Spleen (tissue), 11 donors: ENCODE data around the gene MMP17. TPM values are rescaled to one million over a fixed set of nuclear protein-coding genes. Genes with fewer than 3 reads are reported as not detected.

ENCODE experiments used
- DNase-seq: peaks from one replicate; pipeline ENCODE4 v3.0.0-alpha.2; 2020
- H3K27ac ChIP-seq, 8 donors: fragments of 200-600 bp; sonication (generic) in 7 of 8; 1 replicate in 4 of 8; 2 replicates in 4 of 8; pipeline versions ENCODE4 v1.5.0 to v1.8.0; 2016 to 2021; ENCODE audit warnings: inconsistent platforms in 4 of 8, mild to moderate bottlenecking in 4 of 8, moderate library complexity in 1 of 8
- H3K27me3 ChIP-seq, 7 donors: fragments of 200-600 bp; sonication (generic) in 6 of 7; replicated peaks in 1 of 7; 1 replicate in 4 of 7; 2 replicates in 3 of 7; pipeline versions ENCODE4 v1.5.0 to v1.8.0; 2016 to 2021; ENCODE audit warnings: inconsistent platforms in 3 of 7, mild to moderate bottlenecking in 1 of 7
- H3K36me3 ChIP-seq, 6 donors: fragments of 200-600 bp; sonication (generic) in 5 of 6; 1 replicate in 4 of 6; 2 replicates in 2 of 6; pipeline versions ENCODE4 v1.5.0 to v1.8.0; 2016 to 2021; ENCODE audit warnings: inconsistent platforms in 2 of 6
- H3K4me1 ChIP-seq, 6 donors: fragments of 200-600 bp; sonication (generic) in 5 of 6; 1 replicate in 3 of 6; 2 replicates in 3 of 6; pipeline versions ENCODE4 v1.5.0 to v1.8.0; 2016 to 2021; ENCODE audit warnings: inconsistent platforms in 3 of 6
- H3K4me3 ChIP-seq, 8 donors: fragments of 200-600 bp; sonication (generic) in 7 of 8; 1 replicate in 4 of 8; 2 replicates in 4 of 8; pipeline versions ENCODE4 v1.5.0 to v1.8.0; 2016 to 2021; ENCODE audit warnings: inconsistent platforms in 4 of 8, mild to moderate bottlenecking in 4 of 8, moderate library complexity in 2 of 8
- H3K9me3 ChIP-seq, 8 donors: fragments of 200-600 bp; sonication (generic) in 7 of 8; 1 replicate in 4 of 8; 2 replicates in 4 of 8; pipeline versions ENCODE4 v1.5.0 to v1.8.0; 2016 to 2021; ENCODE audit warnings: inconsistent platforms in 4 of 8
- CTCF ChIP-seq, 11 experiments: fragments of 200-600 bp in 7 of 11; fragments of 450-650 bp in 4 of 11; sonication (generic) in 4 of 11; IDR thresholded peaks in 8 of 11; conservative IDR thresholded peaks in 3 of 11; 1 replicate in 7 of 11; 2 replicates in 4 of 11; pipeline versions ENCODE4 v1.4.0 to v1.8.0; 2016 to 2021; ENCODE audit warnings: antibody characterized with exemption in 11 of 11, inconsistent platforms in 4 of 11, mild to moderate bottlenecking in 1 of 11
- POLR2A ChIP-seq, 3 donors: fragments of 450-650 bp; IDR thresholded peaks; one replicate each; pipeline ENCODE4 v1.5.1; 2017; ENCODE audit warnings: antibody characterized with exemption in 3 of 3, mild to moderate bottlenecking in 1 of 3
- POLR2AphosphoS5 ChIP-seq, 3 donors: sonication (generic); formaldehyde crosslinking; IDR thresholded peaks; one replicate each; pipeline ENCODE4 v1.5.1; 2017; ENCODE audit warnings: antibody characterized with exemption in 3 of 3
- WGBS, 5 donors: extraction: QIAGEN DNeasy Blood & Tissue Kit in 3 of 5; methylation state at CpG; one replicate each; pipeline versions ENCODE4 v1.1.5 to v1.1.7; 2013 to 2018; 5-methylcytosine and 5-hydroxymethylcytosine counted together
- intact Hi-C: fragments of 100-400 bp; cut with DNase I; formaldehyde crosslinking; loops from one replicate; pipeline ENCODE4 v1.15.0; 2023; ENCODE audit warnings: low total_unique reads
- polyA plus RNA-seq, 3 donors: library from polyadenylated mRNA; stranded (reverse); fragments of 200-250 nt; gene quantifications; one replicate each; pipeline ENCODE4 v1.2.1, GENCODE V29; 2013
- total RNA-seq, 7 donors: library from RNA; depleted of rRNA in 3 of 7; stranded (reverse); fragments of >200 nt in 3 of 7; fragmentation: NEBNext Ultra II Directional in 4 of 7; extraction: Animal tissue kit (Norgen Biotek cat#: 25700) in 4 of 7; gene quantifications; one replicate each; pipeline versions ENCODE4 v1.1.0 to v1.2.1, GENCODE V29; 2016 to 2021
- donor health status: healthy with polysubstance abuse.
- donor health status: DM: no; HTN: no; CAD: no; lungs with moderate emphysema.
- donor health status: DM: no; HTN: no; CAD: no.
- donor health status: Bipolar disorder and iron deficiency.
- donor health status: healthy.
- donor health status: DM: no; HTN: no; CAD: no.
- donor health status: DM: yes; HTN: yes; CAD: no.

MMP17 gene
- total and polyA plus RNA-seq, 10 donors, result 1.4 to 8.4 (median 3.5) TPM

DNA sequence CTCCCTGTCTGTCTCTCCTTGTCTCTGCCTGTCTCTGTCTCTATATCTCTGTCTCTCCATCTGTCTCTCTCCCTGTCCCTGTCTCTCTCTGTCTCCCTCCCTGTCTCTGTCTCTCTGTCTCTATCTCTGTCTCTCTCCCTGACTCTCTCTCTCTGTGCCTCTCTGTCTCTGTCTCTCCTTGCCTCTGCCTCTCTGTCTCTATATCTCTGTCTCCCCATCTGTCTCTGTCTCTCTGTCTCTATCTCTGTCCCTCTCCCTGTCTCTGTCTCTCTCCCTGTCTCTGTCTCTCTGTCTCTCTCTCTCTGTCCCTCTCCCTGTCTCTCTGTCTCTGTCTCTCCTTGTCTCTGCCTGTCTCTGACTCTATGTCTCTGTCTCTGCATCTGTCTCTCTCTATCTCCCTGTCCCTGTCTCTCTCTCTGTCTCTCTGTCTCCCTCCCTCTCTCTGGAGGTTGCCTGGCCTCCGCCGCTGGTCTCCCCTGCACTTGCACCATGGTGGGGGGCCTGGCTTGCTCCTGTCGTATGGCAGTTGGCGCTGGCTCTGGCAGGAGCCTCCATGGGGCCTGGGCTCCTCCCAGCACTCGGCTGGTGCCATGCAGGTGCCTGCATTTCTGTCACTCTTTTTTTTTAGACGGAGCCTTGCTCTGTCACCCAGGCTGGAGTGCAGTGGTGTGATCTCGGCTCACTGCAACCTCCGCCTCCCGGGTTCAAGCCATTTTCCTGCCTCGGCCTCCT, 28.3 kb downstream of the MMP17 start:
- DNase-seq, result no peak

GRCh38 chr12:131857908-131858850, 30.0 kb downstream of the MMP17 start:
- H3K4me1 ChIP-seq, result peaks cover 0 to 36% (median 8%) of the 10 kb centered on the region in 6 donors
- H3K27ac ChIP-seq, result no peak overlapping the region
- H3K4me3 ChIP-seq, result no peak overlapping the region
- no peaks in the 10 kb centered on the region for H3K36me3 ChIP-seq
- no peak for DNase-seq
- intact Hi-C loops, result no loop called here
- no peaks in the 10 kb centered on the region for H3K9me3 ChIP-seq
- peaks cover 0 to 59% (median 6%) of the 10 kb centered on the region in 7 donors for H3K27me3 ChIP-seq
- WGBS, 5 donors, result 76 to 88% (median 85%) methylated on average over 19 to 21 of the region's 21 CpGs
- TF ChIP-seq CTCF (IDR thresholded peaks at IDR 0.05 in 8 of 11, conservative IDR thresholded peaks at IDR 0.05 in 3 of 11) (no peak), POLR2A (IDR thresholded peaks at IDR 0.05) (no peak), POLR2AphosphoS5 (IDR thresholded peaks at IDR 0.05) (no peak)

More for the DNA sequence above, 28.3 kb downstream of the MMP17 start:
- intact Hi-C loops, result no loop called here
- no peaks in the 10 kb centered on the region for H3K36me3 ChIP-seq
- no peak for TF ChIP-seq POLR2AphosphoS5 (IDR thresholded peaks at IDR 0.05)
- TF ChIP-seq CTCF (IDR thresholded peaks at IDR 0.05 in 8 of 11, conservative IDR thresholded peaks at IDR 0.05 in 3 of 11), result no peak
- no peak for TF ChIP-seq POLR2A (IDR thresholded peaks at IDR 0.05)
- no peaks in the 10 kb centered on the region for H3K9me3 ChIP-seq
- H3K27me3 ChIP-seq, result peaks cover 0 to 62% (median 6%) of the 10 kb centered on the region in 7 donors
- H3K4me3 ChIP-seq, result no peak overlapping the region
- 83 to 95% (median 91%) methylated on average over 10 of the region's 10 CpGs for WGBS, 5 donors
- peaks cover 0 to 37% (median 14%) of the 10 kb centered on the region in 6 donors for H3K4me1 ChIP-seq
- no peak overlapping the region for H3K27ac ChIP-seq

GRCh38 chr12:131860472-131861260, 32.5 kb downstream of the MMP17 start:
- TF ChIP-seq POLR2AphosphoS5 (IDR thresholded peaks at IDR 0.05), result peak in 1 of 3 donors; percentile 67
- no peak for TF ChIP-seq CTCF (IDR thresholded peaks at IDR 0.05 in 8 of 11, conservative IDR thresholded peaks at IDR 0.05 in 3 of 11)
- peak overlapping the region in 6 of 8 donors; percentile 55 to 86 (median 72) for H3K27ac ChIP-seq
- intact Hi-C loops, result no loop called here
- 27 to 53% (median 41%) methylated on average over 20 to 22 of the region's 22 CpGs for WGBS, 5 donors
- peaks cover 0 to 34% (median 11%) of the 10 kb centered on the region in 6 donors for H3K4me1 ChIP-seq
- H3K4me3 ChIP-seq, result peak overlapping the region in 4 of 8 donors; percentile 4 to 54 (median 16)
- DNase-seq, result peak; percentile 90
- no peaks in the 10 kb centered on the region for H3K9me3 ChIP-seq
- peaks cover 0 to 40% (median 2%) of the 10 kb centered on the region in 7 donors for H3K27me3 ChIP-seq
- H3K36me3 ChIP-seq, result no peaks in the 10 kb centered on the region
